Urothelium cell line (cell line): Measurements from ENCODE around the gene SMPD4.
A peak's percentile ranks its signal among the peaks of the same experiment; 100 is the strongest.
"Not testable (repeated sequence)": the region's sequence is repeated elsewhere in the genome, so short reads cannot be mapped to it uniquely, and the experiment has no call there.

ENCODE experiments used
- DNase-seq: peaks from one replicate; pipeline ENCODE4 v3.0.0; 2011; ENCODE audit warnings: low spot score, mixed read lengths
- FAIRE-seq: peaks from 2 replicates; lab custom pipeline; 2011; peaks lifted over from hg19 to GRCh38; lab: Jason Lieb, UNC

SMPD4 gene

DNA sequence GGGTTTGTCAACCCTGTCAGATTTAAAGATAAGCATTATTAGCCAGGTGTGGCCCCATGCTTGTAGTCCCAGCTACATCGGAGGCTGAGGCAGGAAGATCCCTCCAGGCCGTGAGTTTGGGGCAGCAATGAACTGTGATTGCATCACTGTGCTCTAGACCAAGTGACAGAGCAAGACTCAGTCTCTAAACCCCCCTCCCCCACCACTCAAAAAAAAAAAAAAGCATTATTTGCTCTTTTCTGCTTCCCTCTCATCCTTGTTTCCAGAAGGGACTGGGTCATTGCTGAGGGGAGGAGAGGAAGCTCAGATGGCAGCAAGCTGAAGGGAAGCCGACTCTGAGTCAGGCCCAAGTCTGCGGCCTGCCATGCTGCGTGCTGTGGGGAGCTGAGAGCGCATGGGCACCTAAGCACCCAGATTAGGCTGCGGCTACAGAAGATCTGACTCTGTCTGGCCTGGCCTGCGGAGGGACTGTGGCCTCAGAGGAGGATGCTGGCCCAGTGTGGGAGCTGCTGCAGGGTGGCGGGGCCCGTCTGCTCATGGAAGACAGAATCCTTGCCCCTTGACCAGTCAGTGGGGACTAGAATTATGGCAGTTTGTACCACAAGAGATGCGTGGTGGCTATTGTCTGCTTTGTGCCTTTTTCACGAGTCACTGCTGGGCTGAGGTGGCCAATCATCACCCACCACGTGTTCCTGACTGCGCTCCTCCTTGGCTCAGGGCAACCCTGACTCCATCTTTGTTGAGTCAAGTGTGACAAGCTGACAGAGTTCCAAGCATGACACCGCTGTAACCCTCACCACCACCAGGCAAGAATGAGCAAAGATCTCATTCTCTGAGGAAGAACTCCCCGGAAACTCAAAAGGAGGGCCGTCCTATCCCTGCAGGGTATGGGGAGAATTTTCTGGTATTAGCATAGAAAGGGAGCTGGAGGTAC lies 6.7 kb upstream of the SMPD4 start:
- DNase-seq: not testable (repeated sequence)
- FAIRE-seq: peak; percentile 66

DNA sequence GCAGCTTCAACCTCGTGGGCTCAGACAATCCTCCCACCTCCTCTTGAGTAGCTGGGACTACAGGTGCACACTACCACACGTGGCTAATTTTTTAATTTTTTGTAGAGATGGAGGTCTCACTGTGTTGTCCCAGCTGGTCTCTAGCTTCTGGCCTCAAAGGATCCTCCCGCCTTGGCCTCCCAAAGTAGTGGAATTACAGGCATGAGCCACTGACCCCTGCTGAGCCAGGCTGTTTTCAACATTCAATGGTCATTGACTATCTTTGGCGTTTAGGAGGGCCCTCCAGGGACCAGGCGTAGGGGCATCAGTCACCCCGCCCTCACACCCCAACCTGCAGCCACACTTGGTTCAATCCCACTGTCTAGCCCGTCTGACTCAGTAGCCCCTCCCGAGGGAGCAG lies 5.9 kb upstream of the SMPD4 start:
- no peak for FAIRE-seq
- DNase-seq: no peak

DNA sequence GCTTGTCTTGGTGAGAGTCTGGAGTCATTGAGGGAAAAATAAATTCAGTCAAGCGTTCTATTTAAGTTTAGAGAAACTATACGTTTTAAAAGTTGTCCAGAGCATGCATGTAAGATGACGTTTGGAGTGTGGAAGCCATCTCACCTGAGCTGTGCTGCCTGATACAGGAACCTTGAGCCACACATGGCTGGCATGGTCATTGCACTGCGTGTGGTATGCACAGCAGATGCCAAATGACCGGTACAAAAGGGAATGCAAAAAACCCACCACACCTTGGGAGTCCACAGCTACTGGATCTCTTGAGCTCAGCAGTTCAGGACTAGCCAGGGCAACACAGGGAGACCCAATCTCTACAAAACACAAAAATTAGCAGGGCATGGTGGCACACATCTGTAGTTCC lies 5.0 kb upstream of the SMPD4 start:
- FAIRE-seq (no peak), DNase-seq (no peak)

DNA sequence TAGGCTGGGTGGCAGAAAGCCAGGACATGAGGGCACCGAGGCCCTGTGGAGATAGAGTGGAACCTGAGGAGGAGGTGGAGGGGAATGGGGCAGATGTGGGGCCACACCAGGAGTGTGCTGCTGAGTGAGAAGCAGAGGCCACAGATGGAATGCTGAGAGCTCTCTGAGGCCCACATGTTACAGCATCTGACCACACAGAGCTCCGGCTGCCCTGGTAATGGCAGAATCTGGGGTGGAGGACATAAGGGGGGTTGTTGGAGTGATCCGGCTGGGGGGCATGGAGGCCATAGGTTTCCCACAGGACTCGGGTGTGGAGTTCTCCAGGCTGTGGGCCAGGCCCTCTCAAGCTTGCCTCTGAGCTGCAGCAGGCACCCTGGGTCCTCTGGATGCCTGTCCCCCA lies 4.5 kb upstream of the SMPD4 start:
- DNase-seq: no peak
- no peak for FAIRE-seq

DNA sequence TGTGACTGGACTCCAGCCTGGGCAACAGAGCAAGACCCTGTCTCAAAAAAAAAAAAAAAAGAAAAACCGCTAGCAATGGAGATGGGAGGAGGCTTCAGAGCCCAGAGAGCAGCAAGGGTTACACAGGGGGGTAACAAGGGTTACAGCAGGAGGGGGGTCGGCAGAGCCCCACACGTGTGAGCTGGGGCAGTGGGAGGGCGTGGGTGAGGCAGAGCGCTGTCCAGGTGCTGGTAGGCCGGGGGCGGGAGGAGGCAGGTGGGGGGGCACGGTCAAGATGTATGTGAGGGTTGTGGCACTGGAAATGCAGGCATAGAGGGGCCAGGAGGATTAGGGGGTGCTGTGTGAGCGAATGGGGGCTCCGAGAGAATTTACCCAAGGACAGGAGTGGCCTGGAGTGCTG lies 4.0 kb upstream of the SMPD4 start:
- FAIRE-seq: no peak

DNA sequence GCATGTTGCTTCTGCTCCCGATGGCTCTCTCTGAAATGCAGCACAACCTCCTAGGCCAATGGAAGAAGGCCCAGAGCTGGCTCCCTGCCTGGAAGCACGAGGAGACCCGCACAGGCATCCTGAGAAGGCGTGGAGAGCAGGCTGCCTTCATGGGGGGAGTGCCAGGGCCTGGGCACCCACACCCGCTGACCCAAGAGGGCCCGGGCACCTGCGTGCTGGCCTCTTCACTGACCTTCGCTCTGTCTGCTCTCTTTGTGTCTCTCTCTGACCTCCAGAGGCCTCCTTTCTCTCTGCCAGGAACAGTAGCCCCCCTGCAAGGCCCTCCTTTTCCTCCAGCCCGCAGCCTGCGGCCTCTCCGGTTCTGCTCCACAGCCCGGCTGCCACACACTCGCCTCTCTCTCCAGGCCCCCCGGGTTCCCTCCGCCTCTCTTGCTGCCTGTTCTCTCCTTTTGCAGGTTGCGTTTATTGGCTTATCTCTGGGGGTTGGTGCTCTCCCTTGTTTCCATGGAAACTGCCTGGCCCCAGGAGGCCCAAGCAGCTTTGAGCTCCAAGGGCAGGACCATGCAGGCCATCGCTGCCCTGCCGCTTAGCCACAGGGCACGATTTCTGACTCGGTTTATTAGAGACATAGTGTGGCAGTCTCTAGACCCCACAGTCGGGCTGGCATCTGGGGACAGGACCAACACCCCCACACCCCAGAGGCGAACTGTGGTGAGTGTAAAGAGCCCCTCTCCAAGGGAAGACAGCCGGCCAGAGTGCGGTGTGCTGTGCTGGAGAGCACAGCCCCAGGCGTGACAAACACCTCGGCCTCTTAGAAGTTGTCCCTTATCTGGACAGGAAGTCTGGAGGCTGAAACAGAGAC lies 2.3 kb upstream of the SMPD4 start:
- DNase-seq (no peak), FAIRE-seq (peak; percentile 58)

More for the DNA sequence above, 4.0 kb upstream of the SMPD4 start:
- DNase-seq: no peak

DNA sequence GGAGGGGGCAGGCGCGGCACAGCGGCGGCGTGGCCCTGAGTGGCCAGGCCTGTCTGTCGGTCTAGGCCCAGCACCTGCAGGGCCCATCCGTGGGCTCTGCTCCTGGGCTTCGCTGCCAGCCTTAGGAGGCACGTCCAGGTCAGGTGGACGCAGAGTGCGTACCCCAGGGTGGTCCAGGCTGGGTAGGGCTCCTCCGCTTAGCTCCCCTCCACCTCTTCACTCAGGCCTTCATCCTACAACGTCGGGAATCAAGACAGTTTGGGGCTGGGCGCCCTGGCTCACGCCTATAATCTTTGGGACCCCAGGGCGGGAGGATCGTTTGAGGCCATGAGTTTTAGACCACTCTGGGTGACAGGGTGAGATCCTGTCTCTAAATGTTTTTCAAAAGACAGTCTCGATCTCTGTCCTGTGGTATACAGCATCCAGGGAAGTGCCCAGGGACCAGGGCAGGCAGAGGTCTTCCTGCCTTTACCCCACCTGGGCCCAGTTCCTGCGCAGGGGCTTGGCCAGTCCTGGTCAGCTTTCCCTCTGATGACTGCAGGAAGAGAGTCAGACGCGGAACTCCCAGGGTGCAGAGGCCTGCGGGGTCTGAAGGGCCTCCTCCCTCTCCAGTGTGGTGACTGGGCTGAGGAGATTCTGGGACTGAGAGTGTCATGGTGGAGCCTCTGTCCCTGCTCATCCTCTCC lies 1.6 kb upstream of the SMPD4 start:
- not testable (repeated sequence) for FAIRE-seq, DNase-seq

DNA sequence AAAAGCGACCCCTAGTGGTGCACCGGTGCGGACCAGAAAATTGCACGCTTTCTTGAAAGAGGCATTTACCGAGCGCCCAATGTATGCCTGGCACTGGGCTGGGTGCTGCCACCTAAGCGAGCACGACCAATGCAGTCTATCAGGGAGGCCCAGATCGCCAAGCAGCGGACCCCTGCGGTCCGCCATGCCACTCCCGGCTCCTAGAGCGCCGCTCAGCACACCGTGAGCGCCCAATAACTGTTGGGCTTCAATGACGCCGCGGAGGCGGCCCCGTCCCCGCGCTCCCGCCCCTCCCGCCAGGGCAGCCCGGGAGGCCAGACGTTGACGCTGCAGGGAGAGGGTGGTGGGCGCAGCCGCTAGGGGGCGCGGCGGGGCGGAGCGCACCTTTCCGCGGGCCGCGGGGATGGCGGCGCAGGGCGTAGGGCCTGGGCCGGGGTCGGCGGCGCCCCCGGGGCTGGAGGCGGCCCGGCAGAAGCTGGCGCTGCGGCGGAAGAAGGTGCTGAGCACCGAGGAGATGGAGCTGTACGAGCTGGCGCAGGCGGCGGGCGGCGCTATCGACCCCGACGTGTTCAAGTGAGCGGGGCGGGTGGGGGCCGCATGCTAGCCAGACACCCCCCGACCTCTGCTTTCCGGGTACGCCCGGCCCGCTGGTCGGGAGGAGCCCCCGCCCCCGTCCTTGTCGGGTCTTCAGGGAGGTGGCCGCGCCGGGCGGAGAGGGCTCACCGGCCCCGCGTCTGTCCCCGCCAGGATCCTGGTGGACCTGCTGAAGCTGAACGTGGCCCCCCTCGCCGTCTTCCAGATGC lies 679 bp upstream of the SMPD4 start, which contains the start of gene MZT2B:
MZT2B (plus strand) TSS at position 383 of the 803 bp plus-strand sequence; CDS start at position 404, 21 bp downstream.
- FAIRE-seq (peak; percentile 98), DNase-seq (peak; percentile 95)

DNA sequence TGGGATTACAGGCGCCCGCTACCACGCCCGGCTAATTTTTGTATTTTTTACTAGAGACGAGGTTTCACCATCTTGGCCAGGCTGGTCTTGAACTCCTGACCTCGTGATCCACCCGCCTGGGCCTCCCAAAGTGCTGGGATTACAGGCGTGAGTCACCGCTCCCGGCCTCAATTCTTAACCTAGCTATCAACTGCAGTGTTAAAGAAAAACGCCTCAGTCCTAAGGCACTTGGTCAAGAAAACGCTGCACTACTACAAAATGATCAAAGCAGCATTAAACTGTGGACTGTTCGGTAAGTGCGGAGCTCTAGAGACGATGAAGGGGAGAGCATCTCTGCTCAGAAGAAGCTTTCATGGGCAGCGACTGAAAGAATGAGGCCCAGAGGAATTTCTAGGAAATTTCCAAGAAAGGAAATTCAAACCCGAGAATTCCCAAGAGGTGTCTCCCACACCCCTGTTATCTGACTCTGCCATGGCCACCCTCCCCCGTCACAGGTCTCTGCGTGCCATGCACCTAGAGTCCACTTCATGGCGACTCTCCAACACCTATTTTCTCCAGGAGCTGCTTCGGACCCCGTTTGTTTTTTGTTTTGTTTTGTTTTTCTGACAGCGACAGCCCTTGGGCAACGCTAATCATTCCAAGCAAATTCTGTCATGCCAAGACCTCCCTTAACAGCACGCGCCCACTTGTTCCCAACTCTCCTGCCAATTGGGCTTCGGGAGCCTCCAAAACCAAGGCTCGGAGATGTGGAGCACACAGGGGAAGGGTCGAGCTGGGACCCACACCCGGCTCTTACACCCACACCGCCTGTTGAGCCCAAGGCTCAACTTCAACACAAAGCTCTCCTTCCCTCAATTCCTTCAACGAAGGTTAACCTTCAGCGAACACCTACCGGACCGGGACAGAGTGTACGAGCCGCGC lies 738 bp downstream of the SMPD4 start:
- DNase-seq: not testable (repeated sequence)
- peak; percentile 20 for FAIRE-seq

DNA sequence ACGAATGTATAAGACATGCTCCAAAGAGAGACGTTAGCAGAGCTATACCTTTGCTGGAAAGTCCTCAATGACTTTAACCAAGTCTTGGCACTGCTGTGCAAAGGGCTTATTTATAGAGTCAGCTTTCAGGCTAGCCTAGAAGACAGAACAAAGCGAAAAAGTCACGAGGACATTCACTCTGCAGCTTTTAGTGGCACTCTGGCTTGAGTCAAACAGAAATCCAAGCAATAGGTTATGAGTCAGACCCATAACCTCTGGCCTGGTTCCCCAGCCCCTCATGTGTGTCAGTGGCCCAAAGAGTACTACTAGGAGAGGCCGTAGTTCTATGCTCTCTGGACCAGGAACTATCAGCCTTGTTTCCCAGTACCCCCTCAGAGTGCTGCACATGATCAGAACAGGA lies 6.5 kb downstream of the SMPD4 start:
- not testable (repeated sequence) for FAIRE-seq, DNase-seq

DNA sequence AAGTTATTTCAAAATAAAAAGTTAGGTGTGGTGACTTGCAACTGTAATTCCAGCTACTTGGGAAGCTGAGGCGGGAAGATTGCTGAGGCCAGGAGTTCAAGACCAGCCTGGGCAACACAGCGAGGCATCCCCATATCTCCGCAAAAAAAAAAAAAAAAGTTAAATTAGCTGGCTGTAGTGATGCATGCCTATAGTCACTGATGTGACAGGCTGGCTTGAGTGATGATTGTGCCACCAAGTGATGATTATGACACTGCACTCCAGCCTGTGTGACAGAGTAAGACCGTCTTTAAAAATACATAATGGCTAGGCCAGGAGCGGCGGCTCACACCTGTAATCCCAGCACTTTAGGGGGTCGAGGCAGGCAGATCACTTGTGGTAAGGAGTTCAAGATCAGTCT lies 11.5 kb downstream of the SMPD4 start:
- FAIRE-seq (no peak), DNase-seq (no peak)

DNA sequence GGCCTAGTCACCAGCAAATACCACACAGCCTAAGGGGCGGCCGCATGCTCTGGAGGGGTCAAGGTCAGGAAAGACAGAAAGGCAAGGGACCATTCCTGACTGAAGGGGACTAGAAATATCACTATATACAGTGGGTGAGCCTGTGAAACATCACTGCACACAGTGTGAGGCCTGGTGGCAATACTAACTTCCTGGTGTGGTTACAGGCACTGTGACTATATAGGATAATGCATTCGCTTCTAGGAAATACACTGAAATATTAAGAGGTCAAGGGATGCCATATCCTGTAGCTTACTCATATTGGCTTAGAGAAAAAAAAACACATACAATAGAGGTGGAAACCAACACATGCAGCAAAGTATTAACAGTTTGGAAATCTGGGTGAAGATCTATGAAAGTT lies 12.2 kb downstream of the SMPD4 start:
- not testable (repeated sequence) for FAIRE-seq, DNase-seq

DNA sequence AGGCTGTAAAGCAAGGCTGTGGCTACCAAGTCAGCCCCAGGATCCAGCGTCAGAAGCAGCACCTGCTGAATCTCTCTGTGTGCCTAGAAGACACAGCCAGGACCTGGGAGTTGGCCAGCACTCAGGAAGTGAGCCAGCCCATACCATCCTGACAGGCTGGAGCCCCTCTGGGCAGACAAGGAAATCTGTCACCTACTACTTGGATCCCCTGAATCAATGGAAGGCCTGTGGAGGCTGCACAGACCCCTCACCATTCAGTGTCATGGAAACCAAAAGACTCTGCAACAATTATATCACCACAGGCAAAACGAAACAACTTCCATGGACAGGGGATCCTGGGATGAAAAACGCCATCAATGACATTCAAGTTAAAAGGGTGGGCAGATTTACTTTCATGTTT lies 14.8 kb downstream of the SMPD4 start:
- not testable (repeated sequence) for DNase-seq, FAIRE-seq

DNA sequence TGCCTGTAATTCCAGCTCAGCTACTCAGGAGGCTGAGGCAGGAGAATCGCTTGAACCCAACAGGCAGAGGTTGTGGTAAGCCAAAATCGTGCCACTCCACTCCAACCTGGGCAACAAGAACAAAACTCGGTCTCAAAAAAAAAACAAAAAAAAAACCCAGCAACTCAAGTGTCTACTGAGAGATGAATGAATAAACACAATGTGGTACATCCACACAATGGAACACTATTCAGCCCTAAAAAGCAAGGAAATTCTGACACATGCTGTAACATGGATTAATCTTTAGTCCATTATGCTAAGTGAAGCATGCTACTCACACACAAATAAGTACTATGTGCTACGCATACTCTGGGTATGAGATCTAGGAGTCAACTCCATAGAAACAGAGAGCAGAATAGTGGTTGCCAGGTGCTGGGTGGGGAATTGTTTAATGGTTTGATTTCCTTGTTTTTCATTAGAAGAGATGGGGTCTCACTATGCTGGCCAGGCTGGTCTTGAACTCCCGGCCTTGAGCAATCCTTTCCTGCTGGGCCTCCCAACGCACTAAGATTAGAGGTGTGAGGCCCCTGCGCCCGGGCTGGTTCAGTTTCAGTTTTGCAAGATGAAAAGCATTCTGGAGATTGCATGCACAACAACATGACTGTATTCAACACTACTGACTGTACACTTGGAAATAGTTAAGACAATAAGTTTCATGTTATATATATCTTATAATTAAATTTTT lies 15.9 kb downstream of the SMPD4 start:
- no peak for DNase-seq
- FAIRE-seq: no peak

DNA sequence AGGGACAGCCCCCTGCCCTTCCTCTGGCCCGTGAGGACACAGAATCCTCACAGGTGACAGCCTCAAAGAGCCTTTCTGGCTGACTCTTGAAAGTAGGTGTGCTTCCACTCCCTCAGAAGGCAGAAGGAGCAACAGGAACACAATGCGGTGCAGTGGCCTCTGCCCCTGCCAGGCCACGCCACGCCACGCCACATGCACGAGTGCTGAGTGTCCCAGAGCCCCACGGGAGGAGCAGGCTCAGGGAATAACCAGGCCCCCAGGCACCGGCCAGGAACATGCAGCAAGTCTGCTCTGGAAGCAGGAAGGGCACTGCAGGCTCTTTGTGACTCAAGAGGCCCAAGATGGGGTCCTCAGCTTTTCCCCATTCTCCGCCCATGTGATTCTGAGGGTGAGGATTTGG lies 18.4 kb downstream of the SMPD4 start:
- no peak for DNase-seq
- no peak for FAIRE-seq

DNA sequence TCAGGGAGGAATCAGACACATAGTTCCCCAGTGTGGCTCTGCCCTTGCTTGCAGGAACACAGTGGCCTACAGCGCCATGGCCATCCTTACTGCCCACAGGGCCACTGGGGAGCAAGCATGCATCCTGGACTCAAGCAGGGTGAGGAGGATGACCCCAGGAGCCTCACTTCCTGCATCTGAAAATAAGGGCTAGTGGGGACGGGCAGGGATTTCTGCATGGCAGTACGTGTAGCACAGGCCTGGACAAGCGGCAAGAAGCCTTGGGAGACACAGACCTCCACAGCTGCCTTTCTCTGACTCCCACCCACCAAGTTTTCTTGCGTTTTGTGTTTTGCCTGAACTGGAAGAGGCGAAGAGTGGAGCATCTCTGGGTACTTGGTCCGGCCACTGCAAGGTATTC lies 18.9 kb downstream of the SMPD4 start:
- peak; percentile 65 for FAIRE-seq
- DNase-seq: not testable (repeated sequence)

DNA sequence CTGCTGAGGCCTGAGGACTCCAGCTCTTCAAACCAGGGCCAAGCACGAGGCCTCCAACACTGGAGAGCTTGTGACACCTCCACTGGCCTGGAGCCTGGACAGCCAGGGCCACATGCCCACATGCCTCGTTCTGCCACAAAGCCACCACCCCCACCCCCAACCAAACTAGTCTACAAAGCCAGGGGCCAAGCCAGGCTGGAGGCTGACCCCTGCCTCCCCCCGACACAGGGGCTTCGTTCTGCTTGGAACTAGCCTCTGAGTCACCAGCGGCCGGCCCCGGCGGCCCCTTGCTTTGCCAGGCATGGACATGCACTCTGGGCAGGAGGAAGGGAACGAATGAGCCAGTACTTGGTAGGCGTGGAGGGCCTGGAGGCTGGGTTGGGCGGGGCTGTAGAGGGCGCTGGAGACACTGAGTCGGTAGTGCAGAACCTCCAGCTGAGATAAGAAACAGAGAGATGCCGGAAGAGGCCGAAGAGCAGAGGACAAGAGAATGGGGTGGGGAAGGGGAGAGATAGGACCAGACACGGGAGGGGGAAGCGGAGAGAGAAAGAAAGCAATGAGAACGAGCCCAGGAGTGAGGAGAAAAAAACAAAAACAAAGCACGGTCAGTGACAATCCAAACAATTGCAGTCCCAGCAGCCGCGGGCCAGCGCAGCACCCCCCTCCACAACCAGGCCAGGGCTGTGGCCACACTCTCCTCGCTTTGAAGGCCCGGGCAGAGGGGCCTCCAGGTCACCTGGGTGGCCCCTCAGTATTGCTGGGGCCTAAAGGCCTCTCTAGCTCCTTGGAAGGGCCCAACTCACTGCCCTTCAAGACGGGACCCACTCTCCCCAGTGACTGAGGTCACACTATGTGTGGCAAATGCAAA lies 20.3 kb downstream of the SMPD4 start:
- FAIRE-seq: not testable (repeated sequence)

More for the DNA sequence above, 20.3 kb downstream of the SMPD4 start:
- not testable (repeated sequence) for DNase-seq
